GM21619 (cell line): ENCODE results near the gene RRP12.

ENCODE experiments used
- ATAC-seq: cut with Tn5 transposase; IDR thresholded peaks from one replicate; pipeline ENCODE4 v1.9.1; 2021; ENCODE audit not compliant: unreplicated experiment

The RRP12 gene

DNA sequence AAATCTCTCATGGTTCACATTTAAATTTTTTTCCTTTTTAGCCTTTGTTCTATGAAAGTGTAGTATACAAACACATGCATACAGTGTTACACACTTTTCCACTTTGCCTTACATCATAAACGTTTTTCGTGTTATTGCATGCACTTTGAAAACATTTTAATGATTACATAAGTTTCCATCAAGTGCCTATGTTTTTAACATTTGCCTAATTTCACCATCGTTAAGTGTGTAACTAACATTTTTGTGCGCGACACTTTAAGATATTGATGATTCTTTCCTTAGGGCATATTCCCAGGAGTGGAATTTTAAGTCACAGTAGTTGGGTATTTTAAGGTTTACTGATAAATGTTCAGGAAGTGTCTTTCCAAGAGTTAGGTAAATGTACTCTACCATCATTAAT is 65.1 kb downstream of the RRP12 start:
- ATAC-seq: no peak

DNA sequence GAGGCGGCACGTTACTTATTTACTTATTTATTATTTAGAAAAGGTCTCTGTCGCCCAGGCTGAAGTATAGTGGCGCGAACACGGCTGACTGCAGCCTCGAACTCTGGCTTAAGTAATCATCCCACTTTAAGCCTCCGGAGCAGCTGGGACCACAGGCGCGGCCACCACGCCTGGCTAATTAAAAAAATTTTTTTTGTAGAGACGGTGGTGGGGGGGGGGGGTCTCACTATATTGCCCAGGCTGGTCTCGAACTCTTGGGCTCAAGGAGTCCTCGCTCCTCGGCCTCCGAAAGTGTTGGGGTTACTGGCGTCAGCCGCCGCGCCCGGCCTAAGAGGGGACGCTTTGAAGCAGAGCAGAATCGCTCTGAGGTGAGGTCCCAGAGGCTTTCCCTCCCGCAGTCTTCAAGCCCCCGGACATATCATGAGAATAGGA is 65.9 kb downstream of the RRP12 start:
- ATAC-seq: no peak

GRCh38 chr10:97334370-97335175 is 66.6 kb downstream of the RRP12 start, which contains the start of gene FRAT2:
Gene FRAT2, minus strand, starts transcription at chr10:97334729. Its CDS starts 157 bp downstream, at chr10:97334572.
- ATAC-seq: peak; percentile 82

DNA sequence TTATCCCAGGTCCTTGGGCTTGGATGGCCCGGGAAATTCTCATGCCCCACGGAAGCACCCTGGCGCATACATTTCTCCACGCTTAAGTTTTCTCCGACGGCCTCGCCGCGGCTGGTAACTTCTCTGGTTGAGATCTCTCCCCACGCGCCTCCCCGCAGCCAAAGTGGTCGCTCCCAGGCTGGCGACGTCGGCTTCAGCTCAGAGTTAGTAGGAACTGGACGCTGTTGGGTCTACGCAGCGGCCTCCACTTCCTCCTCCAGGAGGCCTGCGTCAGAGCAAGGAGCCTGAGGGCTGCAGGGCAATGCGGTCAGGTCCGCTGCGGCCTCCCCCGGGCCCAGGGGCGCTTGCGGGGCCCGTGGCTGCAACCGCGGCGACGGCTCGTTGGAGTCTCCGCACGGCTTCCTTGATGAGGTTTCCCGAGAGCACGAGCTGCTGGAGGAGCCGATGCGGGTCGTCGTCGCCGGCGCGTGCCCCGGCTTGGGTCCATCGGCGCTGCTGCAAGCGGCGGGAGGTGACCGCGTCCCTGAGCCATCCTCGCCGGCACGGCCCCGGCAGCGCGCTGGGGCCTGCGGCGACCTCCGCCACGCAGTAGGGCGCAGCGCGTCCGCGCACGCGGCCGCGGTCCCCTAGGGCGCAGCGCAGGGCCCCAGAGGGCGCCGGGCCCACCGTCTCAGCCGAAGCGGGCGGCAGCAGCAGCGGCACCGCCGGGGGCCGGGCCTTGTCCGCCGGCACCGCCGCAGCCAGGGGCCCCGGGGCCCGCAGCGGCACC is 67.4 kb downstream of the RRP12 start:
- peak; percentile 26 for ATAC-seq

GRCh38 chr10:97333351-97333600 is 67.9 kb downstream of the RRP12 start:
- no peak for ATAC-seq

- no peak for ATAC-seq
Measured at GRCh38 chr10:97332591-97333350, 68.4 kb downstream of the RRP12 start.

- no peak for ATAC-seq
Measured at GRCh38 chr10:97331153-97331703, 69.9 kb downstream of the RRP12 start.

DNA sequence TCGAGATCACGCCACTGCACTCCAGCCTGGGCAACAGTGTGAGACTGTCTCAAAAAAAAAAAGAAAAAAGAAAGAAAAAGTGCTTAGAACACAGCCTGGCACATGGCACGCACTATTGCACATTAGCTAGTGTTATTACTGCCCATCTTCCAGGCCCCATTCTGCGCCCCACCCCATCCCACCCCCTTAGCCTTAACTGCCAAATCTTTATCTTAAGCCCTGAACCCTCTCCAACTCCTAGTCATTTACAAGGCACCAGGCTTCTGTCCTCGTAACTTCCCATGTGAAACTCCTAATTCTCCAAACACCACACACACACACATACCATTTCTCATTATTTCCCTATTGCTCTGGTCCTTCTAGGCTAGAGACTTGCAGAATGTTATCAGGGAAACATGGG is 71.4 kb downstream of the RRP12 start:
- ATAC-seq: no peak

DNA sequence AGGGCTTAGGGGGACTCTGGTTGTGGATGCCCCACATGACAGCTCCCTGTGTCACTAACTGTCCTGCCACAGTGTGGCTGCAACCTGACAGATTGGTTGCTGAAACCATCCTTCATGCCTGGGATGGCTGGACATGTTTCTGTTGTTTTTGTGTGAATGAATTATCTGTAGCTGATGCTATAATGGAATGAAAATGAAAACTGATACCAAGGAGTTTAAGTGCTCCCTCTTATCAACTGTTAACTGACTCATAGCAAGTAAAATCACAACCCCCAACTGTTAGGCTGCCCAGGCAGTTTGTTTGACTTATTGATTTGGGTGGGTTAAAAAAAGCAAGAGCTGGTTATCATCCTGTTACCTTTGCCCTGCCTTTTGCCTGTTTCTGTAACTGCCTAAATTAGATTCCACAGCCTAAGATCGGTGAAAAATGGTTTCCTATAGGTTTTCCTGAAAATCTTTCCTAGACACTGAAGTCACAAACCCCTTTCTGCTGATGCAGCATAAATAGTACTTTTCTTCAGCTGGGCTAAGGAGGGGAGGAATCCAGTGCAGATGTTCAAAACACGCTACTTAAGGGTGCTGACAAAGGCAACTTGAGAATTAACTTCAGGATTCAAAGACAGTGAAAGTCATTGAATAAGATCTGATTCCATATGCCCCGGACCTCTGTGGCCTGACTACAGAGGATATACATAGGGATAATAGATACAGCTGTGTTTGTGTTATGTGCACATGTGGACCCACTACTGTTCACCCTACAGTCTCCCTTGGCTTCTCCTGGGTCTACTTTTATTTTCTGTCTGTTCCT is 72.3 kb downstream of the RRP12 start:
- ATAC-seq: no peak

GRCh38 chr10:97327348-97328294 is 73.5 kb downstream of the RRP12 start:
- no peak for ATAC-seq

GRCh38 chr10:97325754-97326153 is 75.4 kb downstream of the RRP12 start:
- no peak for ATAC-seq

DNA sequence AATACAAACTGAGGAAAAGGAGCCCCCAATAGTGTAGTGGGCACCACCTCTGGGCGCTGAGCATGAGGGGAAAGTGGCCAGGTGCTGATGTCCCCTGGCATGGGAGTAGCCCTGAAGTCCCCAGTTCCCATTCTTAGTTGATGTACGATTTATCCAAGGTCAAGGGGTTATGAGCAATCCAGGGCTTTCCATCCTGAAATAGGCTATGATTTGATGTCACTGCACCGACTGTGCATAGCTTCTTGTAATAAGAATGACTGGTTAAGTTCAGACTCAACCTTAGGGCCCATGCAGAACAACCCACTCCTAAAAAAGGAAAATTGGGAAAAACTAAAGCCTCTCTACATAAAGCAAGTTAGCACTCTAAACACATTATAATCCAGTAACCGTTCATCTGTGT is 77.6 kb downstream of the RRP12 start:
- ATAC-seq: no peak

DNA sequence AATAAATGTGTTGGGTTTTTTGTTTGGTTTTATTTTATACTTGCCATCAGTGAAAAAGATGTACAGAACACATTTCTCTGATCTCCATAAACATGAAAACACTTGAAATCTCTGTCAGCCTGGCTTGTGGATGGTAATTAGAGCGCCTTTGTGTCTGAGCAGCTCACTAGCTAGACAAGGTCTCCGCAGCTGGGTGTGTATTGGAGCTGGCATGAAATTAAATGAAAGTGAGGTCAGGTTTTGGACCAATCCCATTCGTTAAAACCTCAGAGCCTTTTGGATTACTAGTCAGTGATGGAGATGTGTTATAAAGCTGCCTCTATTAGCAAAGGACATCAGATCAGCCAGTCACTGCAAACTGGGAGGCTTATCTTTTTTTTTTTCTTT is 79.3 kb downstream of the RRP12 start:
- ATAC-seq: no peak

DNA sequence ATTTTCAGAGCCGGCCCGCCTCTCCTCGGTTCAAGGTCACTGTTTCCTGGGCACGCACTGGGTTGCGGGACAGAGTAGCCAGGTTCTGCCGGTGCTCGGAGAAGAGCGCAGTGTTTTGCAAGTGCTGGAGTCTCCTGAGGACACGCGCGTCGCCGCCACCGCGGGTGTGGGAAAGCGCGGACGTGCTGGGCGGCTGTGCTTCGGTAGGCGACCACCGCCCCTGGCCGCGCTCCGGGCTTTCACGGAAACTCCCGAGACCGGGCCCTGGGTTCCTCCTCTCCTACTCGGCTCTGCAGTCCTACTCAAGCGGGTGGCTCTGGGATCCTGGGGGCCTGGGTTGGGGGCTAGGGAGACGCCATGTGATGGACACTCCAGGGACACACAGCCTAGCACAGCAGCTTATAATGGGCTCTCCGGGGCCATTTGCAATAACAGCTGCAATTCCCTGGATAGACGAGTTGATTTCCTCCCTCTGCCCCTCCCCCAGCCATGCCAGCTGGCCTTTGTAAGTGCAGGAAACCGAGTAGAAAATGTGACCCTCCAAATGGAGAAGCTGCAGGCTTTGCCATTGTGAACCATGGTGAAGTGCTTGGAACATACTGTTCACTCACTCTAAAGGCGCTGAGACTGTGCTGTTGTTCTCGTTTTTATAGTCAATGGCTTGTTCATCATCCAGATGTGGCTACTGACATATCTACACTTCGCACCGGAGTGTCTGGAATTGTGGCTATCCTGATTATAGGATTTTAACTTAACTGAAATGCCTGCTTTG is 79.9 kb downstream of the RRP12 start:
- ATAC-seq: no peak

DNA sequence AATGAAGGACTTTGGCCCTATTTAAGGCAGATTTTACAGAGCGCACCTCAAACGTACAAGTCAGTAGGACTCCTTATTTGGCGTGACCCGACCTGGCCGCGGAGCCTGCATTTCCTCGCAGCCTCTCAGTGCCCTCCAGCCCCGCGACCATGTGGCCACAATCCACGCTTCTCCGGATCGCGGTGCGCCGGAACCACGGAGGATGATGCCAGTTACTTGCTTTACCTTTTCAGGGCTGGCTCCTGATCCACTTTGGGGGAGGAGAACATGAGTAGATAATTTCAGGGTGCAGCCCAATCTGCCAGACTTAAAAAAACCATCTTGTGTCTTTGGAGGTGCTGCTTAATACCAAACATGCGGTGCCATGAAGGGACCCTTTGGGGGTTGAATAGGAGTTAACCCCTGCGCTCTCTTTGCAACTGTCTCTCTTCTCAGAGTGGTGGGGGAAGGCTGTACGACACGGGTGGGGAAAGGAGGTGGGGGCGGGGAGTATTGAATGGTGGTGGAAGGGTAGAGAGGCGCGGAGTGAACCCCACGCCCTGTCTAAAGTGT is 80.6 kb downstream of the RRP12 start:
- ATAC-seq: no peak

GRCh38 chr10:97319671-97320479 is 81.3 kb downstream of the RRP12 start:
- peak; percentile 35 for ATAC-seq

DNA sequence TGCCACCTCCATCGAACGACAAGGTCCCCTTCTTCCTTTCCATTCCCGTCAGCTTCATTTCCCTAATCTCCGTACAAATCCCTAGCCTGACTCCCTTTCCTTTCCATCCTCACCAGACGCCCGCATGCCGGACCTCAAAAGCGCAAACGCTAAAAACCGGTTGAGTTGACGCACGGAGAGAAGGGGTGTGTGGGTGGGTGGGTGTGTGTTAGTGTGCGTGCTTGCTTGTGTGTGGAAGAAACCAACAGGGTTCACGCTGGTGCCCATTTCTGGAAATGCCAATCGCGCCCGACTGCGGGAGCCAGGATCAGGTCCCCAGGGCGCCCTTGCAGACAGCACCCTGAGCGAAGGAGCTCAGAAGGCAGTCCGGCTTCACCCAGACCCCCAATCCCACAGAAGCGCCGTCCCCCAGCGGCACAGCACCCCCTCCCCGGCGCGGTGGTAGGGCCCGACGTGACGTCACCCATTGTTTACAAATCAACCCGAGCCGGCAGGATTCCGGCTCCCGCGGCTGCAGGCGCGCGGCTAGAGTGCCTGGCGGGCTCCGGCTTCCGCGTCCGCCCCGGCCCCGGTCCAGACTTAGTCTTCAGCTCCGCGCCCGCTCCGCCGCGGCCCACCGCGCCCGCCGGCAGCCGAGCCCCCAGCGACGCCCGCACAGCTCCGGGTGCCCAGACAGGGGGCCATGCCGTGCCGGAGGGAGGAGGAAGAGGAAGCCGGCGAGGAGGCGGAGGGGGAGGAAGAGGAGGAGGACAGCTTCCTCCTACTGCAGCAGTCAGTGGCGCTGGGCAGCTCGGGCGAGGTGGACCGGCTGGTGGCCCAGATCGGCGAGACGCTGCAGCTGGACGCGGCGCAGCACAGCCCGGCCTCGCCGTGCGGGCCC is 82.1 kb downstream of the RRP12 start, which contains the start of gene FRAT1:
FRAT1 (plus strand) TSS at position 500 of the 880 bp plus-strand sequence; CDS start at position 683, 183 bp downstream.
- peak; percentile 80 for ATAC-seq
